ENCODE data around the gene CDAN1.

- no peak for TF ChIP-seq CTCF (conservative IDR thresholded peaks at IDR 0.05 in 1 of 2, IDR thresholded peaks at IDR 0.05 in 1 of 2; ENCODE audit: extremely low read depth in 1 of 2, insufficient read depth in 1 of 2, low read depth in 1 of 2, low read length in 2 of 2)
- TF ChIP-seq EZH2 (IDR thresholded peaks at IDR 0.05; ENCODE audit: borderline replicate concordance, low read length) = no peak
Measured at GRCh38 chr15:42705336-42705735, 31.6 kb downstream of the CDAN1 start.

Data from mammary epithelial cell (primary cell).